SKM-1 treated with dmso at 0.1 percent for 144 hours (cell line): ENCODE data around the gene NR3C2.

Experiments
- DNase-seq: peaks from one replicate; lab custom pipeline; 2025; ENCODE audit not compliant: unreplicated experiment; lab: John Stamatoyannopoulos, UW

Gene NR3C2

GRCh38 chr4:148182230-148182911 lies 259.8 kb downstream of the NR3C2 start:
- no peak for DNase-seq

- DNase-seq = no peak
These were observed 268.7 kb downstream of the NR3C2 start for GRCh38 chr4:148173397-148174017.

- DNase-seq = no peak
These were observed 270.6 kb downstream of the NR3C2 start for GRCh38 chr4:148171596-148171995.

- no peak for DNase-seq
These were observed 271.5 kb downstream of the NR3C2 start for GRCh38 chr4:148170408-148171365.

GRCh38 chr4:148166132-148166591 lies 276.1 kb downstream of the NR3C2 start:
- DNase-seq = no peak

GRCh38 chr4:148164557-148164956 lies 277.7 kb downstream of the NR3C2 start:
- no peak for DNase-seq

GRCh38 chr4:148162991-148163390 lies 279.2 kb downstream of the NR3C2 start:
- no peak for DNase-seq

- no peak for DNase-seq
These were observed 279.7 kb downstream of the NR3C2 start for GRCh38 chr4:148162519-148162918.

GRCh38 chr4:148161601-148162000 lies 280.6 kb downstream of the NR3C2 start:
- no peak for DNase-seq

- no peak for DNase-seq
These were observed 282.4 kb downstream of the NR3C2 start for GRCh38 chr4:148159793-148160192.

- no peak for DNase-seq
These were observed 287.4 kb downstream of the NR3C2 start for GRCh38 chr4:148154769-148155168.

GRCh38 chr4:148152868-148153625 lies 289.2 kb downstream of the NR3C2 start:
- no peak for DNase-seq

GRCh38 chr4:148151806-148152205 lies 290.4 kb downstream of the NR3C2 start:
- no peak for DNase-seq

- no peak for DNase-seq
These were observed 296.7 kb downstream of the NR3C2 start for GRCh38 chr4:148145475-148145874.

GRCh38 chr4:148143174-148143573 lies 299.0 kb downstream of the NR3C2 start:
- no peak for DNase-seq

GRCh38 chr4:148141501-148141900 lies 300.7 kb downstream of the NR3C2 start:
- DNase-seq = no peak

- DNase-seq = no peak
These were observed 315.4 kb downstream of the NR3C2 start for GRCh38 chr4:148126825-148127224.

- no peak for DNase-seq
These were observed 317.7 kb downstream of the NR3C2 start for GRCh38 chr4:148124512-148124911.

- peak; percentile 4 for DNase-seq
These were observed 319.1 kb downstream of the NR3C2 start for GRCh38 chr4:148123161-148123560.

GRCh38 chr4:148120216-148120615 lies 322.0 kb downstream of the NR3C2 start:
- DNase-seq = no peak

- DNase-seq = no peak
These were observed 323.6 kb downstream of the NR3C2 start for GRCh38 chr4:148118633-148119032.
